Fibroblast of peridontal ligament (primary cell): ENCODE data around the gene TMEM117.

ENCODE experiments used
- DNase-seq: peaks from one replicate; pipeline ENCODE4 v3.0.0-alpha.2; 2010; ENCODE audit errors: extremely low read depth

The TMEM117 gene

GRCh38 chr12:43884683-43885410, 49.0 kb downstream of the TMEM117 start:
- no peak for DNase-seq

- no peak for DNase-seq
Observed at GRCh38 chr12:43887397-43887796, 51.5 kb downstream of the TMEM117 start.

- no peak for DNase-seq
Observed at GRCh38 chr12:43891856-43892574, 56.1 kb downstream of the TMEM117 start.

- DNase-seq, result peak; percentile 79
Observed at GRCh38 chr12:43893670-43894069, 57.8 kb downstream of the TMEM117 start.

- no peak for DNase-seq
Observed at GRCh38 chr12:43895580-43896206, 59.8 kb downstream of the TMEM117 start.

- peak; percentile 44 for DNase-seq
Observed at GRCh38 chr12:43896496-43896895, 60.6 kb downstream of the TMEM117 start.

GRCh38 chr12:43898474-43898873, 62.6 kb downstream of the TMEM117 start:
- no peak for DNase-seq

GRCh38 chr12:43899574-43899973, 63.7 kb downstream of the TMEM117 start:
- no peak for DNase-seq

- no peak for DNase-seq
Observed at GRCh38 chr12:43903686-43904085, 67.8 kb downstream of the TMEM117 start.

GRCh38 chr12:43912859-43913258, 77.0 kb downstream of the TMEM117 start:
- DNase-seq, result peak; percentile 72

GRCh38 chr12:43914391-43914790, 78.5 kb downstream of the TMEM117 start:
- no peak for DNase-seq

- DNase-seq, result no peak
Observed at GRCh38 chr12:43914923-43915468, 79.1 kb downstream of the TMEM117 start.

GRCh38 chr12:43917896-43918295, 82.0 kb downstream of the TMEM117 start:
- DNase-seq, result no peak

GRCh38 chr12:43921666-43922337, 85.9 kb downstream of the TMEM117 start:
- peak; percentile 61 for DNase-seq

- DNase-seq, result no peak
Observed at GRCh38 chr12:43930032-43930431, 94.2 kb downstream of the TMEM117 start.

GRCh38 chr12:43931187-43931586, 95.3 kb downstream of the TMEM117 start:
- DNase-seq, result no peak

- no peak for DNase-seq
Observed at GRCh38 chr12:43935581-43935980, 99.7 kb downstream of the TMEM117 start.

GRCh38 chr12:43937947-43938346, 102.1 kb downstream of the TMEM117 start:
- peak; percentile 14 for DNase-seq

- DNase-seq, result peak; percentile 54
Observed at GRCh38 chr12:43942379-43942778, 106.5 kb downstream of the TMEM117 start.

- DNase-seq, result peak; percentile 17
Observed at GRCh38 chr12:43945983-43946382, 110.1 kb downstream of the TMEM117 start.

- peak; percentile 8 for DNase-seq
Observed at GRCh38 chr12:43951286-43951685, 115.4 kb downstream of the TMEM117 start.
